GM04504 (cell line): ENCODE measurements around the gene NFKBIA.
A peak's percentile ranks its signal among the peaks of the same experiment; 100 is the strongest.
"Not testable (repeated sequence)": the region's sequence is repeated elsewhere in the genome, so short reads cannot be mapped to it uniquely, and the experiment has no call there.

Source experiments
- DNase-seq: peaks from one replicate; pipeline ENCODE4 v3.0.0-alpha.2; 2012; ENCODE audit warnings: low read depth

The NFKBIA gene

DNA sequence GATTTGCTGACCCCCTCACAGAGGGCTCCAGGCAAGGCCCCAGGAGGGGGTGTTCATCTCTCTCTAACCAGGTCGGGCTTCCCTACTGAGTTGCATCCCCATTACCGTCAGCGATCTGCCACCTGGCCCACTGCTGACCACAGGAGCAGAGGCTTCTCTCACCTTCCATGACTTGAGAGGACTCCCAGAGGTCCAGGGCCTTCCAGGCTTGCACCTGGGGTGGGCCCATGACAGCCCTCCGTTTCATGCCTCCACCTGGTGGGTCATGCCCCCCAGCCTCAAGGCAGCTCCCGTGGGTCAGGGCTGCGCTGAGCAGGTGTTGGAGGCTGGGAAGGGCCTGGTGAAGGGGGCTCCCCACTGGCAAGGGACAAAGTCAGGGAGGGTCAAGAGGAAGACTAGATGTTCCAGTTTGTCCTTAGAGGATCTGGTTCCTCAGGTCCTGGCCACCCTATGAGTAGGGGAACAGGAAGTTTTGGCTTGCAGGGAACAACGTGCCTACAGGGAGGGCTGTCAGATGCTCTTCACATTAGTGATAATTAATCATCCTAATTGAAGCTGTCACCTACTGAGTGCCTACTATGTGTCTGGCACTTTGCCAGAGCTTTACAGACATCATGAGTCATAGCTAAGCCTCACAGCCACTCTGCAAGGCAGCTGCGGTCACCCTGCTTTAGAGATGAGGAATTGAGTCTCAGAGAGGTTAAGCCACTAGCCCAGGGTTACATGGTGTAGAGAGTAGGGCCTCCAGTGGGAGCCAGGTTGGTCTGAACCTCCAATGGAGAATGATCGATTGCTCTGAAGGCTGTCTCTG is 13.8 kb downstream of the NFKBIA start:
- DNase-seq = no peak

DNA sequence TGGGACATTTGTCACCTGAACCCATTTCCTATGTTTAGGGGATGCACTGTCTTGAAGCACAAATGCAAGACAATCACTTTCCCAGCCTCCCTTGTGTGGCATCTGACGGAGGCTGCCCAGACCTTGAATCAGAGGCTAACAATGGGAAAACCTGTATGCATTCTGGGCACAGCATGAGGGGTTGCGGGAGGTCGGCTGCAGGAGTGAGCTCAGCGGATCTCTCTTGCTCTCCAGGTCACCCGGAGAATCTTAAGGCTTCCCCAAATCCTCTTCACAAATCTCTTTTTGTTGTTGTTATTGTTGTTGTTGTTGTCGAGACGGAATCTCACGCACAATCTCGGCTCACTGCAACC is 15.3 kb downstream of the NFKBIA start:
- DNase-seq = no peak

DNA sequence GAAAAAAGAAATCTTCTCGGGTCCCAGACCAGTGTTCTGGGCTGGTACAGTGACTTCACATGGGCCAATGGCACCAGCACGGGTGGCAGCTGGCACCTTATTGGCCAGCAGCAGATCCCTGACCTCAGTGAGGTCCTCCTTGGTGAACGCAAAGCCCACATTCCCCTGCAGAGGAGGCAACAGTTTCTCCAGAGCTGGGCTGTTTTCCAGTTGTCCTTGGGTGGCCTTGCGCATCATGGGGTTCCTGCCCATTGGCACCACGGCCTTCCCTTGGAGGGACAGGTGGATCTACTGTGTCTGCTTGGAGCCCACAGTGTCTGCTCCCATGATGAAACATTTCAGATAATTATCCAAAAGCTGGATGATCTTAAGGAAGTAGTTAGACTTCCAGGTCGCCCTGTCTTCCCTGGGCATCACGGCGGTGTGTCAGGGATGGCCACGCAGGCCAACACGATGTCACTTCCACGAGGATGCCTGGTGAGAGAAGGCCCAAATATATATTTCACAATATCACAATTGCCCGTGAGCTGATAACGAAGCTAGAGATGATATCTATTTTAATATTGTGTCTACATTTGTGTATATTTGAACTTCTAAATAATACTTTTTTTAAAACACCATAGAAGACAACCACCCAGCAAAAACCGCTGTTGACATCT is 15.8 kb downstream of the NFKBIA start:
- no peak for DNase-seq

DNA sequence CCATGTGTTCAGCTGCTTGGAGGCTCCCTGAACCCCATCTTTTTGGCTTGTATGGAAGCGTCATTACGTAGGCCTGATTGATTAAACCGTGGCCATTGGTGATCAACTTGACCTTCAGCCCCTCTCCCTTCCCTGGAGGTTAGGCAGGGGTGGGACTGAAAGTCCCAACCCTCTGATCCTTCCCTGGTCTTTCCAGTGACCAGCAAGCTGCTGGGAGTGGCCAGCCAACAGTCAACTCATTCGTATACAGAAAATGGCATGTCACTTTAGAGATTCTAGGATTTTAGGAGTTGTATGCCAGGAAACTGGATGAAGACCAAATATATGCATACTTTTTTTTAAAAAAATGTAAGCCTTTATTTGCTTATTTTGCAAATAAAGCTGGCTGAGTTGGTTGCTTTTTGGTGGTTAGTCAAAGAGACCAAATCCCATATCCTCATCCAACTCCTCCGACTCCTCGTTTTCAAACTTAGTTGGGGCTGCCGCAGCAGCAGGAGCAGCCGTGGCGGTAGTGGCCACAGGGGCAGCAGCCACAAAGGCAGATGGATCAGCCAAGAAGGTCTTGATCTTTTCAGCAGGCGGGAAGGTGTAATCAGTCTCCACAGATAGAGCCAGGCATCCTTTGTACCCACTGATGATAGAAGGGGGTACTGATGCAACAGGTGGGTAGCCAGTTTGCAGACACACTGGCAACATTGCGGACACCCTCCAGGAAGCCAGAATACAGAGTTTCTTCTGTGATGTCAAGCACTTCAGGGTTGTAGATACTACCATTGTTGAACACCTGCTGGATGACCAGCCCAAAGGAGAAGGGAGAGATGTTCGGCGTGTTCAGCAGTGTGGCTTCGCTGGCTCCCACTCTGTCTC is 16.6 kb downstream of the NFKBIA start:
- DNase-seq = no peak

DNA sequence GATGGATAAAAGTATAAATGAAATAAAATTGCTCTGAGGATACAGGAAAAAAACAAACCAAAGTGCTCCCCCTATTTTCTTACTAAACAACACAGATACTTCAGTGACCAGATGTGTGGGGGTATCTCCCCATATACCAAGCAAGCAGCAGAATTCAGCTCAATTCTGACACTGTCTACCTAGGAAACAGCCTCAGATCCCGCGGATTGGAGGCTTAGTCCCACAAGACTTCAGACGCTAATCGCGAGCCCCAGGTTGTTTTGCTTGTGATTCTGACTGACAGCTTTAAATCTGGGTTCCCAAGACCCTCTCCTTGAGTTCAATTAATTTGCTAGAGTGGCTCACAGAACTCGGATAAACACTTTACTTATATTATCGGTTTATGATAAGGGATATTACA is 17.3 kb downstream of the NFKBIA start:
- no peak for DNase-seq

DNA sequence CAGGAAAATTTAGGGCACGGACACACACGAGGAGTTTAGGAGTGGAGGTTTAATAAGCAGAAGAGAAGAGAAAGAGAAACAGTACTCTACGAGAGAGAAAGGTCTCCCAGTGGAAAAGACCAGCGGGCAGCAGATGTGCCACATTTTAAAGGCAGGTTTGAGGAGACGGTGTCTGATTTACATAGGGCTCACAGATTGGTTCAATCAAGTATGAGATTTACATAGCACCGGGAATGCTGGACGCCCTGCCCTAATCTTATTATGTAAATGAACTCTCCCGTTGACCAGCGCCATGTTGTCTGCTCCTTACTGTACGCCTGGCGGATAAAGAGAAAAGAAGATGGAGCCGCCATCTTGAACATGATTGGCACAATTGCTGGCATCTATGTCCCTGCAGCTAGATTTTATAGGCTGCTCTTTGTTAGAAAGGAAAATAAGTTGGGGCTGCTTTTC is 17.9 kb downstream of the NFKBIA start:
- no peak for DNase-seq

DNA sequence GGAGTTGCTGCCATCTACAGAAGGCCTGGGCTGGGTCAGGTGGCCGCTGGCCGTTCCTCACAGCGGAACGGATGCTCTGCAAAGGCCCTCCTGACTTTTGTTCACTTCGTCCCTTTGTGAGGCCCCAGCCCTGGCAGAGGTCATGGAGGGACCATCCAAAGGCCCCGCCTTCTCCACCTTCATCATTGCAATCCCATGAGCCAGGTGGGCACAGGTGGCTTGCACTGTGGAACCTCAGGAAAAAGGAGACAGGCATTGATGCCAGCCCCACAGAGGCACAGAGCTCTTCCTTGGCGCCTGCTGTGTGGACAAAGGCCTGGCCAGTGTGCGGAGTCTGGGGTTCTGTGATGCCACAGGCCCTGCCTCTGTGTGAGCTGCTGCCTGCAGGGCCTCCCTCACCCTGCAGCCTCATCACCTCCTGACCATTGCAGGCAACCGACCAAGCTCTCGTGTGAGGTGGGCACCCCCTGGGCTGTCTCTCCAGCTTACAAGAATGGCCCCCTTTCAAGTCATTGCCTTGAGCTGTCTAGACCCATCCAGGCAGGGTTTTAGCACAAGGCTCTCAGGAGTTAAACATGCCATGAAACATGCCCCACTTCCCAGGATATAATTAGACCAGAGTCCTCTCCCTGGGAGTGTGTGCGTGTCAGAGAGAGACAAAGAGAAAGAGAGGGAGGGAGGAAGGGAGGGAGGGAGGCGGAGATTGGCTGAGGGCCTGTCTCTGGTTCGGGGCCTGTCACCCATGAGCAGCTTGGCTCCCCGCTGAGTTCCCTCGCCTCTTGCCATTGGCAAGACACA is 19.3 kb downstream of the NFKBIA start:
- DNase-seq = peak; percentile 94

DNA sequence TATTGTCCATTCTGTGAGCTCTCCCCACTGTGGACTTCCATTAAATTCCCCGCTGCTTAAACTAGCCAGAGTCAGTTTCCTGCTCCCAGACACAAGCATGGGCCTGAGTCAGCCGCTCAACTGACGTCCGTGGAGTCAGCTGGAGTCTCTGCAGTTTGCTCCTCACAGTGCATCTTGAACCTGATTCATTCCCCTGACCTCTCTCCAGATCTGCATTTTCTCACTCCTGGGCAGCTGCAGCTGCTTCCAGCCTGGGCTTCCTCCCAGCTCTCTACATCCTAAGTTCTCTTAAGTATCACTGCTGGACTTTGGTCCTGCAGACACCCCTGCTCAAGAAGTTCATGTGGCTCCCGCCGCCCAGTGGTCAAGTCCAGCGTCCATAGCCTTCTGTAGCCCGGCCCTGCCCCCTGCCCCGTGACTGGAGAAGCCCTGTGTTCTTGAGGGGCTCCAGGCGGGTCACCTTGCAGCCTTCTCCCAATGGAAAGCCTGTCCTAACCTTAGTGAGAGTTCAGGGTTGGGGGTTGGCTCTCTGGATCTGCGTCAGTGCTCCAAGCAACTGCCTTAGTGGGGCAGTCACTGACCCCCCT is 20.0 kb downstream of the NFKBIA start:
- DNase-seq = peak; percentile 93

DNA sequence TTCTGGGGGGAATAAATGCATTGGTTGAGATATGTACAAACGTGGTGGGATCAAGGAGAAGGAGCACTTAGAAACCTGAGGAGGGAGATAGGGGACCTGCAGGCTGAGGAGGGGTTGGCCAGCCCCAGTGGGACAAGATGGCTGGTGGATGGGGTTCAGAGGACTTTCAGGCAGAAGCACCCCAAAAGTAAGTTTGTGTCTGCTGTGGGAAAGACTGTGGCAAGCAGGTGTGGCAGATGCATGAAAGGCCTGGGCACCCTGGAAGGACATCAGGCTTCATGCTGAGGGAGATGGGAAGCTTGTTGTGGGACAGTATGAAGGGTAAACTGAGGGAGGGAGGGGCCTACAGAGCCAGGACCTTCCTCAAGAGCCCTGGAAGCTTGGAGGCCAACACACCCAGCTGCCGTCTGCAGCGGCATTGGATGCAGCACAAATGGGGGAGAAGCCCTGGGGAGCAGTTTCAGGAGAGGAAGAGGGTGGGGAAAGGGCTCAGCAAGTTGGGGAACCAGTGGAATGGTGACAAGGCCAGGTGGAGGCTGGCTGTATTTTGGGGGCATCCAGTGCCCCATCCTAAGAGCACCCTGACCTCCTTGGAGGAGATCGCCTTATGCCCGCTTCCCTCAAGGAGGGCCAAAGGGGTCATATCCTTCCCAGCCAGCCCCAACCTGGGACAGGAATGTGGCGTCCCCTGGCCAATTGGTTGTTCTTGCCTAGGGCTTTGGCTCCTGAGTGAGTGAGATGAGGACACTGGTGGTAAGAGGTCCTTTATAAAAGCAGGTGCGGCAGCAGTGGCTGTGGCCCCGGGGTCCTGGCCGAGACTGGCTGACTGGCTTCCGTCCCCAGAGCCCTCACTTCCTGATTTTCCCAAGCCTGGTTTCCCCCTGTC is 20.7 kb downstream of the NFKBIA start:
- DNase-seq = no peak

DNA sequence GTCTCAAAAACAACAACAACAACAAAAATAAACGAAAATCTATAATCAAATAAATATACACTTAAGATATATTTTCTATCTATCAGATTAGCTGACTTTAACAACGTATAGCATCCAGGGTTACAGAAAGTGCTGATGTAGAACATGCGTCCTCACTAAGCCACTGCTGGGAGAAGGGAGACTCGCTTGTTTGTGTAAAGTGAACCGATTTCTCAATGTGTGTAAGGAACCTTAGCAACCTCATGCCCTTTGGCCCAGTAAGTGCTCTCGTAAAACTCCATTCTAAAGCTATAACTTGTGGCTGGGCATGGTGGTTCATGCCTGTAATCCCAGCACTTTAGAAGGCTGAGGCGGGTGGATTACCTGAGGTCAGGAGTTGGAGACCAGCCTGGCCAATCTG is 23.8 kb downstream of the NFKBIA start:
- no peak for DNase-seq

DNA sequence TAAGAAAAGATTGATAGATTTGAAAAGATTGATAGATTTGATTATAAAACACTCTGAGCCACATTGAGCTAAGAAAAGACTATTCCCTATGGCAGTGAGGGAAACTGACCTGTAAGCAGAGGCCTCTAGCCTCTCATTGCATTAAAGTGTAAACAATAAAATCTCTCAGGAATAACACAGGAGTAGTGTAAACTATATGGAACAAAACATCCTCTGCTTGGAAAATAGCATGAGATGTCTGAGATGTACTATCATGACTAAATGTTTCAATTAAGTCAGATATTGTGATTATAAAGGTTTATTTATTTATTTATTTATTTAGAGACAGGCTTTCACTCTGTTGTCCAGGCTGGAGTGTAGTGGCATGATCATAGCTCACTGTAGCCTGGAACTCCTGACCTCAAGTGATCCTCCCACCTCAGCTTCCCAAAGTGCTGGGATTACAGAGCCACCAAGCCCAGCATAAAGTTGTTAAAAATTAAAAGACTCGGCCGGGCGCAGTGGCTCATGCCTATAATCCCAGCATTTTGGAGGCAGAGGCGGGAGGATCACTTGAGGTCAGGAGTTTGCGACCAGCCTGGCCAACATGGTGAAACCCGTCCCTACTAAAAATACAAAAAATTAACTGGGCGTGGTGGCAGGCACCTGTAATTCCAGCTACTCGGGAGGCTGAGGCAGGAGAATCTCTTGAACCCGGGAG is 25.2 kb downstream of the NFKBIA start:
- not testable (repeated sequence) for DNase-seq

DNA sequence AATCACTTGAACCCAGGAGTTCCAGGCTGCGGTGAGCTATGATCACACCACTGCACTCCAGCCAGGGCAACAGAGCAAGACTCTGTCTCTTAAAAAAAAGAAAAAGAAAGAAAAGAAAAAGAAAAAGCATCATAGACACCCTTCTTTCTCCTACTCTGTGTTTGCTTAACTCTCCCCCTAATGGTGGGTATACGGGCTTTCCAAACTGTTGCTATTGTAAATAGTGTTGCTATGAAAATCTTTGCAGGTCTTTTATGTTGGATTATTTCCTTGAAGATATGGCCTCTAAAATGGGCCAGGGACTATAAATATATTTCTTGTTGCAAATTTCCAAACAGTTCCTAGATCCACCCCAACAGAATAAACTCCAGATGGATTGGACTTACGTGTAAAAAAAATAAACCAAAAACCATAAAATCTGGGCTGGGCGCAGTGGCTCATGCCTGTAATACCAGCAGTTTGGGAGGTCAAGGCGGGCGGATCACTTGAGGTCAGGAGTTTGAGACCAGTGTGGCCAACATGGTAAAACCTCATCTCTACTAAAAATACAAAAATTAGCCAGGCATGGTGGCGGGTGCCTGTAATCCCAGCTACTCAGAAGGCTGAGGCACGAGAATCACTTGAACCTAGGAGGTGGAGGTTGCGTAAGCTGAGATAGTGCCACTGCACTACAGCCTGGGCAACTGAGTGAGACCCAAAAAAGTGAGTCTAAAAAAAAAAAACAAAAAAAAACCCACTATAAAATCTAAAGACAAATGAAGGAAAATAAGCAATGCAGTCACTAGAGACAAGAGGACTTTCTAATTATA is 25.9 kb downstream of the NFKBIA start:
- peak; percentile 47 for DNase-seq

DNA sequence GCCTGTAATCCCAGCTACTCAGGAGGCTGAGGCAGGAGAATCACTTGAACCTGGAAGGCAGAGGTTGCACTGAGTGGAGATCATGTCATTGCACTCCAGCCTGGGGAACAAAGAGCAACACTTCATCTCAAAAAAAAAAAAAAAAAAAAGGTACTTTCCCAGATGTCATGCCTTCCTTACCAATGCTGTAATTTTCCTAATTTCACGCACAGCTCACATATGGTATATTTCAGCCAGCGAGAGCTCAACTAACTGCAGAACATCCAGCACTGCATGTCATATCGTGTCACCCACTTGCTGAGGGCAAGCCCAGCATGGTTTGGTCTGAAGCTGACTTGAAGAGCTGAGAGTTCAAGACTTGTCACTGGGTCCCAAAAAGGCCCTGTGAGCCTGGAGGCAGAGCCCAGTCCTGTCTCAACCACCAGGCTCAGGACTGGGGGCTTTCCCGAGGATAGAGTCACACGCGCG is 29.0 kb downstream of the NFKBIA start:
- no peak for DNase-seq

DNA sequence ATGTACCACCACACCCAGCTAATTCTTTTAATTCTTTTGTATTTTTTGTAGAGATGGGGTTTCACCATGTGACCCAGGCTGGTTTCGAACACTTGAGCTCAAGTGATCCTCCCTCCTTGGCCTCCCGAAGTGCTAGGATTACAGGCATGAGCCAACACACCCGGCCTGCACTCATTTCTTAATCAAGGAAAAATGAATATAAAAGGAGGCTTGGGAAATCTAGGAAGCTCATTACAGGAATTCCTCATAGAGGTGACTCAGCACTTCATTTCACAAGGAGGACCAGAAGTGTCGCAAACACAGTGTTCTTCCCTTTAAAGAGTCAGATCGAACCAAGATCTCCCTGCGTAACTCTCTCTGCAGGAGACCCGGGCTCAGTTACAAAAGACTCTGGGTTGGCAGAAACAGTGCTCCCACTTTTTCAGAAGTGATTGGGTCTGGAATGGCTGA is 30.3 kb downstream of the NFKBIA start:
- DNase-seq = peak; percentile 97

DNA sequence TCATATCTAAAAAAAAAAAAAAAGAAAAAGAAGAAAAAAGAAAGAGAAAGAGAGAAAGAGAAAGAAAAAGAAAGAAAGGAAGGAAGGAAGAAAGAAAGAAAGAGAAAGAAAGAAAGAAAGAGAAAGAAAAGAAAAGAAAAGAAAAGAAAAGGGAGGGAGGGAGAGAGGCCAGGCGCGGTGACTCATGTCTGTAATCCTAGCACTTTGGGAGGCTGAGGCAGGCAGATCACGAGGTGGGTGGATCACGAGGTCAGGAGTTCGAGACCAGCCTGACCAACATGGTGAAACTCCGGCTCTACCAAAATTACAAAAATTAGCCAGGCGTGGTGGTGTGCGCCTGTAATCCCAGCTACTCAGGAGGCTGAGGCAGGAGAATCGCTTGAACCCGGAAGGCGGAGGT is 31.3 kb downstream of the NFKBIA start:
- DNase-seq = not testable (repeated sequence)

DNA sequence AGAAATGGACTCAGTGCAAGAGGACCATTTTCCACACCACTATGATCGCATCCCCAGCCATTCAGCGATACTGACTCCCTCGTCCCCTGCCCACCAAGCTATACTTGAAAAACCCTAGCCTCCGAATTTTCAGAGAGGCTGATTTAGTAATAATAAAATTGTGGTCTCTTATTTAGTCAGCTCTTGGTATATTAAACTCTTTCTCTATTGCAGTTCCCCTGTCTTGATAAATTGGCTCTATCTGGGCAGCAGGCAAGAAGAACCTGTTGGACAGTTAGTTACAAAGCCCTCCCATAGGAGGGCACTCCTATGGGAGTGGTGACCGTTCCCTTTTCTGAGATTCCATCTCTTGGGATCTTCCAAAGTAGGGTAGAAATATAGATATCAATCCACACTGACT is 33.6 kb downstream of the NFKBIA start:
- no peak for DNase-seq

DNA sequence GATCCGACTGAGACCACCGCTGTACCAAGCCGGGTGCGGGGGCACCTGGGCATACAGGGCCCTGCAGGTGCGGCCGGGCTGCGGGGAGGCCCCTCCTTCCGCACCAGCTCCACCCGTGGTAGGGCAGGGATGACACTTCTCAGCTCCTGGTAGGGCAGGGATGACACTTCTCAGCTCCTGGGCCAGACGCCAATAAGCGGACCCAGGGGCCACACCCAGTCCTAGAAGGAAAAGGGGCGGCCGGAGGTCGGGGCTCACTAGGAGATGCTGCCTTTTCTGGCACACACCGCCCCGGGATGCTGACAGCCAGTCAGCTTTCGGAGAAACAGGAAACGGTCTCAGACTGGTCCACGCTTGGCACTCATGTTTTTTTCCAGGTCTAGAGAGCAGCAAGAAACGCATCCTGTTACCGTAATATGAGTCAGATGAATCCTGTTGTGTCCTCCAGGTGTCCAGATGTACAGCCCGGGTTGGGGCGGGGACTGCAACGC is 34.8 kb downstream of the NFKBIA start:
- no peak for DNase-seq

DNA sequence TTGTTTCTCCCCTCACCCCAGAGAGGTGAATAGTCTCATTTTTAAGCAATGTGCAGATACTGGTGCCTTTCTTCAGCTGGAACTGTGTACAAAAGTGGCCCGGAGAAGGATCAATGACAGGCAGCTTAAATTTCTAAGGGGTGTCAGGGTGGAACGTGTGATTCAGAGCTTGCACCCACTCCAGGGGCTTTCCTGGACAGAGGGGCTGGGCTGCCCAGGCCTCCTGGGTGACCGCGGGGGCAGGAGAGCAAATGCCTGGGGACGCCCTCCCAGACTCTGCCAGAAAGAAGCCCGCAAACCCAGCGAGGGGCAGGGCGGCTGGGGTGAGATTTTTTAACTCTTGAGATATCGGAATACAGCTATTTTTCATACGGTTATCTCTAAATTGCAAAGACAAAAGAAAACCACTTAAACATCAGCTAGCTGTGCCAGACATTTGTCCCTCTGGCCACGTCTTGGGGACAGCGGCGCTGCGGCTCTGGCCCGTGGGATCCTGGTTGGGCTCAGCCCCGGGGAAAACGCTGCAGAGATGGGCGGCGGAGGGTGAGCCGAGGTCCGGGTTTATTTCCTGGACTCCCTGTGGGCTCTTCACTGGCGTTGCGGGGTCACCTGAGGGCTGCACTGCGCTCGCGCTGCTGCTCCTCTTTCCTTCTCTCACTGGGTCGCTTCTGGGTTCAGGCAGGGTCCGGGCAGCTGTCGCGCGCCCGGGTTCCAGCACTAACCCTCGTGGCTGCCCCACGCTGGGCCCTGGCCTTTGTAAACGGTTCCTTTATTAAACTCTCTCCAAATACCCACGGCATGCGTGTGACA is 35.8 kb downstream of the NFKBIA start:
- DNase-seq = no peak
